GM19193 (cell line): ENCODE data around the gene RICTOR.

Experiments
- POLR2A ChIP-seq: IDR thresholded peaks from 4 replicates; pipeline ENCODE4 v1.6.1; 2011; ENCODE audit not compliant: insufficient read depth, insufficient read length; ENCODE audit errors: extremely low read depth

Gene RICTOR

DNA sequence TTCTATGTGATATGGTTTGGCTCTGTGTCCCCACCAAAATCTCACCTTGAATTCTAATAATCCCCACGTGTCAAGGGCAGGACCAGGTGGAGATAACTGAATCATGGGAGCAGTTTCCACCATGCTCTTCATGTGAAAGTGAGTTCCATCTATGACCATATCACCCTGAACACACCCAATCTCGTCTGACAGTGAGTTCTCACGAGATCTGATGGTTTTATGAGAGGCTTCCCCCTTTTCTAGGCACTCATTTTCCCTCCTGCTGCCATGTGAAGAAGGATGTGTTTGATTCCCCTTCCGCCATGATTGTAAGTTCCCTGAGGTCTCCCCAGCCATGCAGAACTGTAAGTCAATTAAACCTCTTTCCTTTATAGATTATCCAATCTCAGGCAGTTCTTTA is 64.2 kb downstream of the RICTOR start:
- TF ChIP-seq POLR2A: no peak

DNA sequence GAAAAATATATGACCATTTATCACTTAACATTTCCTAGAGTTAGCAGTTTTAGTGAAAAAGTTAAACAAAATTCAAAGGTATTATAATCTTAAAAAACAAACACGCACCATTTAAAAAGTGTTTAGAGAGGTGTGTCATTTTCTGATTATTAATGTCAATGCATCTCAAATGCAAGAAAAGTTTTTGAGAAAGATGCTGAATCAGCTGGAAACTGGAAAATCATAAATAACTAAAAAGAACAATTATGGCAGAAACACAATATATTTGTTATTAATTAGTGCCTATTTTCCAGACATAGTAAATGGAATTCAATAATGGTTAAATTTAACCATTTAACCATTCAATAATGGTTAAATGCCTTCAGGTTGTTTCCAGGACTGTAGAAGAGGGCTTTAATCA is 64.9 kb downstream of the RICTOR start:
- TF ChIP-seq POLR2A: no peak

DNA sequence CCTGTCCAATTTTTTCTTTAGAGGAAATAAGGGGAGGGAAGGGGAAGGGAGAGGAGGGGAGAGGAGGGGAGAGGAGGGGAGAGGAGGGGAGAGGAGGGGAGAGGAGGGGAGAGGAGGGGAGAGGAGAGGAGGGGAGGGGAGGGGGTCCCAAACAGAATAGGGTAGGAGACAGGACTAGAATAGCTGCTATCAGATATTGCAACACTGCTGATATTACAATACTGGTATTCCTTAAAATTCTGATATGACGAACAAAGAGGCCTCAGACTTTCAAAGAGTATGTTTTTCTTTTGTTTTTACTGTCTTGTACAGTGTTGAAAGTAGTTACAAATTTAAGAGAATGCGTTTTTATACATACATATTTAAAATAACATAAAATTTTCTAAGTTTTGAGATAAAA is 67.5 kb downstream of the RICTOR start:
- TF ChIP-seq POLR2A: no peak

DNA sequence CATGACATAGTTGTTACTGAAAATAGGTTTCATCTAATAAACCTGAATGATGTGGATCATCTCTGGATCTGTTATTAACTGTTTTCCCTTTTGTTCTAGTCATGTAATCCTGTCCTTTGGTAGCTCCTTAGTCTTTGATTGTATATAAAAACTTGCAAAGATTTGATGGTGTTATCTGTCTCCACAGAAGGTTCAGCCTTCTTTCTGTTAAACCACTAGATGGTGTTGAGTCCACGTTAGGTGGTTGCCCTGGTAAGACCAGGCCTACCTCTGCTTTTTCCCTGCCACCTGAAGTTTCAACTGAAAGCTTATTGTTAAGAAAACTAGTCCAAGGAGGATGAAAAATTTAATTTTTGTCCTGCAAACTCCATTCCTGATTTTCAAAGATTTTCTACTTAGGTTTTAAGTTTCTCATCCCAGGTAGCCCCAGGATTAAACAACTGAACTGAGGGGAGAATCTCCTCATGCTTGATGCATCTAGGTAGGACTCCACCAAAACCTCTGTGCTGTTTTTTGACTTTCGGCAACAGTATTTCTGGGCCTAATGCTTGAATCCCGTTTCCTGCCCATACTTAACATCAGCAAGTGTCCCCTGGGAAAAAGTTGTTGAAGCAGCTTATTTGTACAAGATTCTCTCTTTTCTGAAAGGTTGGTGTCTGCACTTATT is 68.5 kb downstream of the RICTOR start:
- TF ChIP-seq POLR2A: no peak

GRCh38 chr5:39001683-39002082 is 72.5 kb downstream of the RICTOR start:
- TF ChIP-seq POLR2A: no peak

DNA sequence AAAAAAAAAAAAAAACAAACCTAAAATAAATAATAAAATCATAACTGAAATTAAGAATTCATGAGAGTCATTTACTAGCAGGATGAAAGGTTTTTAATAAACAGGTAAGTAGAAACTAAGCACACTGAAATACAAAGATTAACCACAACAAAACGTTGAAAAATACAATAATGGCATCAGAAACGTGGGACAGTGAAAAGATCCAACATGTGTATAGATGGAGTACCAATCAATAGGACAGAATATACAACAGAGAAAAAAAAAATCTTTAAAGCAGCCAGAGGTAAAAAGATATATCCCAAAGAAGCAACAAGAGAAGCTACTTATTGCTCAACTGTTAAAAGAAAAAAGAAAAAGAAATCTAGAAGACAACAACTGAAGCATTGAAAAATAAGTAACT is 75.2 kb downstream of the RICTOR start:
- no peak for TF ChIP-seq POLR2A

- TF ChIP-seq POLR2A: no peak
These were observed 76.6 kb downstream of the RICTOR start for GRCh38 chr5:38997591-38997990.

DNA sequence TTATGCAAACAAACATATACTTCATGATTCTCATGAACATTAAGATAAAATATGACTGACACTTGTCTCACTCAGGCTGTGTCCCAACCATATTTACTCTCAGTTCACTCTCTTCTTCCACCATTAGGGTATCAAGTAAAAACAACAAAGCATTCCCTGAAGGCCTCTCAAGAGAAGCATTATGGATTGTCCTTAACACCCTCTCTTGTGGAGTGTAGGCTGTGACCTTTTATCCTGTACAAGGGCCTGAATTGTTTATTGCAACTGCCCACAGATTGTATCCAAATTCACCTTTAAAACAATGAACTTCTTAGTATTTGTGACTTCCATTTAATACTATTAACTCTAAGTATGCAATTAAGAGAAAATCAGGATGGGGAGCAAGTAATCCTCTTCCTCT is 78.1 kb downstream of the RICTOR start:
- TF ChIP-seq POLR2A: no peak

DNA sequence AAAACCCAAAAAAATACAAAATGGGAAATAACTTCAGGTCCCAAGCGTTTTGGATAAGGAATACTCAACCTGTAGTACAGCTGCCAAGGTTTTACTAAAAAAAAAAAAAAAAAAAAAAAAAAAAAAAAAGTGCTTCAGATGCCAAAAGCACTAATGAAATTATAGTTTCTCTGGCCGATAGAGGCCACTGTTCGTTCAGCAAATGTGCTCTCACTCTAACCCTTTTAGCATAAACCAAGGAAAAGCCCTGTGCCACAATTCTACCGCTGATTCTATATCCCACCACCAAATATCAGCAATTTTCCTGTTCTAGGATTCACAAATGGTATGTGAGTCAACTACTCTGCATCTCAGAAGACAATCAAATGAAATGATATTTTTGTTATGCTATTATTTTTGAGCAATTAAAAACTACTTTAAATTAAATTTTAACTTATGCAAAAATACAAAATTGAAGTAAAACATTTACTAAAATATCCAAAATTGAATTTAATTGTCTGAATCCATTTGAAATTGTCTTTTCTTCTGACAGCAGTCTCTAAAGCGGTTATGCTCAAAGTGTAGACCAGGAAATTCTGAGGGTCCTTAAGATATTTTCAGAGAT is 79.8 kb downstream of the RICTOR start:
- TF ChIP-seq POLR2A: no peak

GRCh38 chr5:38985909-38986452 is 88.2 kb downstream of the RICTOR start:
- TF ChIP-seq POLR2A: no peak

DNA sequence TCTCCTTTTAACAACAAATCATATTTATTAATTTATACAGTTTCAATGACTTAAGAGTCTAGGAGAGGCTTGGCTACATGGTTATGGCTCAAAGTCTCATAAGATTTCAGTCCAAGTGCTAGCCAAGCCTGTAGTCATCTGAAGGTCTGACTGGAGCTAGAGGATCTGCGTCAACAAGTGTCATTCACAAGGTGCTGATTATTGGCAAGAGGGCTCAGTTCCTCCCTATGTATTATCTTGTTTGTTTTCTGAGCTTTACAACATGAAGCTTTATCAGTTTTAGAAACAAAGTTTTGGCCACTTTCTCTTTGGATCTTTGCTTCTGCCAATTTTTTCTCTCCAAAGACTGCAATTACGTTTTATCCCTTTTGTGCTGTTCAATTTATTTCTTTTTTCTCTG is 94.7 kb downstream of the RICTOR start:
- no peak for TF ChIP-seq POLR2A

GRCh38 chr5:38978036-38978435 is 96.2 kb downstream of the RICTOR start:
- TF ChIP-seq POLR2A: no peak

DNA sequence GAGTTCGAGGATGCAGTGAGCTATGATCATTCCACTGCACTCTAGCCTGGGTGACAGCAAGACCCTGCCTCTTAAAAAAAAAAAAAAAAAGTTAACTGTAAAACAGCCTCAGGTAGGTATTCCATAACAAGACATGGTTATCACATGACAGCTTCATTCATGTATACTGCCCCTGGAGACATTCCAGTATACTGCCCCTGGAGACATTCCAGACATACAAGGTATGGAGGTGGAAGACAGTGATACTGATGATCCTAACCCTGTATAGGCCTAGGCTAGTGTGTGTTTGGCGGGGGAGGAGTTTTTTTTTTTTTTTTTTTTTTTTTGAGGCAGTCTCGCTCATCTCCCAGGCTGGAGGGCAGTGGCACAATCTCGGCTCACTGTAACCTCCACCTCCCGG is 105.5 kb downstream of the RICTOR start:
- TF ChIP-seq POLR2A: no peak

DNA sequence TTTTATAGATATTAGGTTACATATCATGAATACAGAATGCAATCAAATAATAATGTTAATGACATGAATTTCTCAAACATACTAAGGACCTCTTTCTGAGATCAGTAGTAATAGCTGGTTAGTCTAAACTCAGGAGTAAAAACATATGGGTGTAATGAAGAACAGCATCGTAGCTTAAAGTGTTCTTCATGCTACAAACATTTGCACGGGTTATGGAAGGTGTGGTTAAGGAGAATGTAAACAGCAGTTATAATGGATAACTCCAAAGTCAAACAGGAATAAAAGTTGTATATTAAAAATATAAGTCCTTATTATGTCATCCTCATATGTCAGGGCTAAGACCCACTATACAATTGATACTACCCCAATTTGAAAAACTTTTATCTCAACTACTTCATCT is 112.5 kb downstream of the RICTOR start:
- no peak for TF ChIP-seq POLR2A

GRCh38 chr5:38953426-38954012 is 120.7 kb downstream of the RICTOR start:
- TF ChIP-seq POLR2A: no peak

DNA sequence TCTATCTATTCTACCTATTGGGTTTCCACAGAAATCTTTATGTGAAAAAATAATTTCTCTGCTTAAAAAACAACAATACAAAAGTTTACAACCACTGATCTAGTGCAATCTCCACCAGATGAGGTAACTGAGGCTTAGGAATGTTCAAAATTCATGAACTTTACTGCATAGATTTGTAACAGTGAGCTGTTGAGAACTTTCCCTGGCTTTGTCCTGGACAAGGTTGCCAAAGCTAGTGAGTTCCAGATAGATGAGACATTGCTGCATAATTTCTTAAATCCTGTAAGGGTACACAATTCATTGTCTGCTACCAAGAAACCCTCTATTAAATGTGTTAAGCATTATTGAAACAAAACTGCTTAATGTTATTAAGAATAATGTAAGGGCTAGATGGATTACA is 125.7 kb downstream of the RICTOR start:
- TF ChIP-seq POLR2A: no peak
